ENCODE measurements around the gene RAP1GDS1.
"Not testable (repeated sequence)": the region's sequence is repeated elsewhere in the genome, so short reads cannot be mapped to it uniquely, and the experiment has no call there.

Gene RAP1GDS1

DNA sequence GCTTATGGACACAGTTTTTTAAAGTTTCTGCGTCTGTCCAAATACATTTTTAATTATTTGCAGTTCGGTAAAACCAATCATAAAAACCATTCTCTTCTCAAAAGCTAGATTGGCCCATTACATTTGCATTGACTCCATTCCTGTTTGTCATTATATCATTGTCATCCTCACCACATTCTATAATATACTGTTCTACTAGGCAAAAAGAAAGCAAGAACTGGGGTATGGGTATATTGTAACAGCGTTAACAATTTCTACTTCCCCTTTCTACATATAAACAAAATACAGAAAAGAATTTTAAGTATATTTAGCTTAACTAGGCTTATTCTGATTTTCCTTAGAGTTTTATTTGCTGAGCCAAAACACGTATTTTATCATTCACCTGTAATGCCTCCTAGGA is 91.8 kb downstream of the RAP1GDS1 start:
- DNase-seq (ENCODE audit: low spot score) = no peak

DNA sequence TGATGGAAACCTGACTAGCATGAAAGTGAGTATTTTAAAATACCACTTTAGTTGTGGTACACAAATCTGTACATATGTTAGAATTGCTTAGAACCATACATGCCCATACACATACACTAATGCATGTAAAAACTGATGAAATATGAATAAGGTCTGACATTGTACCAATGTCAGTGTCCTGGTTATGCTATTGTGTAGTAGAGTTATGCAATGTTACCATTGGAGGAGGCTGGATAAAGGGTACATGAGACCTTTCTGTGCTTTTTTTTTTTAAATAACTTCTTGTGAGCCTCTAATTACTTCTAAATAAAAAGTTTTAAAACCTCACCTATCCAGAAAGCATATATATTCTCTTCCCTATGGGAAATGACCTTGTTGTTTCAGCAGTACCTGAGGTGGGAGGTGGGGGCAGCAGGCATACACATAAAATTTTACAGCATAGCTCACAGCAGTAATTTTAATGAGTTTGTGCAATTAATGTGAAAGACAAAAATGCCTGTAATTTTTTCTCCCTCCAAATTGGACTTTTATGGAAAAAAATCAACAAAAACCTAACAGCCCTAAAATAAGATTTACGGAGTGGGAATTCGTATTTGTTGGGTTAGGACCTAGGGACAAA is 97.6 kb downstream of the RAP1GDS1 start:
- DNase-seq (ENCODE audit: low spot score) = no peak

DNA sequence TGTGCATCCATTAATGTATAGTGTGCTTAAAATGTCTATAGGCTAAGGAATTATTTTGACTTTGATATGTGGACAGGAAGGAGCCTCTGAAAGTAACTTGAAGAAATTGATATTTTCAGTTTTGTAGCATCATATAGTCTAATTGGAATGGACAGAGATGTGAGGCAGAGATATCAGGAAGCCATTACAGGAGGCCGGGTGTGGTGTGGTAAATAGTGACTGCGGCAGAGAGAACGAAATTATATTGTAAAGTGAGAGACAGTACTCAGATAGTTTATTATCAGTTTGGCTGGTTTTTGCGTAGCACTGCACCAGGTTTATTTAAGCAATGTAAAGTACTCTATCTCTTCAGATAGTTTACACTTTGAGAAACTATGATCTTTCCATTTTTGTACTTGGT is 98.5 kb downstream of the RAP1GDS1 start:
- DNase-seq (ENCODE audit: low spot score) = no peak

DNA sequence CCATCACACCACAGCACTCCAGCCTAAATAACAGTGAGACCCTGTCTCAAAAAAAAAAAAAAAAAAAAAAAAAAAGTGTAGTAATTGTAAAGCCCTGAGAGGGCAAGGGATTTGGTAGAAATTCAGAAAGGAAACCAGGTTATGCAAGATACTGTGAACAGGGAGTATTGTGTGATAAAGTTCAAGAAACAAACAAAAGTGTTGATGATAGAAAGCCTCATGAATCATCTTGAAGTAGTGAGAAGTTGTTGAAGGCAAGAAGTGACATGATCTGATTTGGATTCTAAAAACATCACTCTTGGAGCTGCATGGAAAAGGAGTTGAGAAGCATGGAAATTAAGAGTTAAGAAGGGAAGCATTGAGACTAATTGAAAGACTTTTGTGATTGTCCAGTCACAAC is 102.2 kb downstream of the RAP1GDS1 start:
- no peak for DNase-seq (ENCODE audit: low spot score)

DNA sequence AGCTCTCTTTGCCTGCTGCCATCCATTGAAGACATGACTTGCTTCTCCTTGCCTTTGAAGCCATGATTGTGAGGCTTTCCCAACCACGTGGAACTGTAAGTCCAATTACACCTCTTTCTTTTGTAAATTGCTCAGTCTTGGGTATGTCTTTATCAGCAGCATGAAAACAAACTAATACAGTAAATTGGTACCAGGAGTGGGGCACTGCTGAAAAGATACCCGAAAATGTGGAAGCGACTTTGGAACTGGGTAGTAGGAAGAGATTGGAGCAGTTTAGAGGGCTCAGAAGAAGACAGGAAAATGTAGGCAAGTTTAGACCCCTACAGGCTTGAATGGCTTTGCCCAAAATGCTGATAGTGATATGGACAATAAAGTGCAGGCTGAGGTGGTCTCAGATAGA is 105.1 kb downstream of the RAP1GDS1 start:
- not testable (repeated sequence) for DNase-seq (ENCODE audit: low spot score)

DNA sequence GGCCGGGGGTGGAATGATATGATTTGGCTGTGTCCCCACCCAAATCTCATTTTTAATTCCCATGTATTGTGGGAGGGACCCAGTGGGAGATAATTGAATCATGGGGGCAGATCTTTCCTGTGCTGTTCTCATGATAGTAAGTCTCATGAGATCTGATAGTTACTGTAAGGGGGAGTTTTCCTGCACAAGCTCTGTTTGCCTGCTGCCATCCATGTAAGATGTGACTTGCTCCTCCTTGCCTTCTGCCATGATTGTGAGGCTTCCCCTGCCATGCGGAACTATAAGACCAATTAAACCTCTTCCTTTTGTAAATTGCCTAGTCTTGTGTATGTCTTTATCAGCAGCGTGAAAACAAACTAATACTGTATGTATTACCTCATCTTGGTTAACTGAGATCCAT is 106.8 kb downstream of the RAP1GDS1 start:
- not testable (repeated sequence) for DNase-seq (ENCODE audit: low spot score)

DNA sequence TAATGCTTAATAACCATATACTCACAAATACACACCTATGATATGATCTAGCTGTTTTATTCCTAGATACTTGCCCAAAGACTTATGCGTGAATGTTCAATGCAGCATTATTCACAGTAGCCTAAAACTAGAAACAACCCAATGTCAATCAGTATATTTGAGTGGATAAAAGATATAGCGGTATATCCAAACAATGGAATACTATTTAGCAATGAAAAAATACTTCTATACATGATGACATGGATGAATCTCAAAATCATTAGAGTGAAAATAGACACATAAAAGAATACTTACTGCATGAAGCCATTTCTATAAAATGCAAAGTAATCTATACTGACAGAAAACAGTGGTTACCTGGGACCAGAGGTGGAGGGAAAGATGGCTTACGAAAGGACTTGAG is 108.1 kb downstream of the RAP1GDS1 start:
- no peak for DNase-seq (ENCODE audit: low spot score)

DNA sequence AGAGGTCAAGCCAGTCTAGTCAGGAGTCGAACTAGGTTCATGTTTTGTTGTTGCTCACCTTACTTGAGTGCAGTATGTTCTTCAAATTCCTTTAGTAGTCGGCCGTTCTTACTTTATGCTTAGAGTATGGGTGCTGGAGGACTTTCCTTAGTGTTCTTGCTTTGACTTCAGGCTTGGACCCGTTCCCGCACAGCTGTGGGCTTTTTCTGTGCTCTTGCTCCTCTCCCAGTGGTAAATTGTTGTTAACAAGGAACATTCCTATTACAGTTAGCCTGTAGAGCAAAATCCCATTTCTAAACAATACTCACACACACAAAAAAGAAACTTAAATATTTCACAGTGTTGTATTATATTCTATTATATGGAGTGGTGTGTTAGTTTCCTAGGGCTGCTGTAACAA is 113.5 kb downstream of the RAP1GDS1 start:
- DNase-seq (ENCODE audit: low spot score) = no peak

DNA sequence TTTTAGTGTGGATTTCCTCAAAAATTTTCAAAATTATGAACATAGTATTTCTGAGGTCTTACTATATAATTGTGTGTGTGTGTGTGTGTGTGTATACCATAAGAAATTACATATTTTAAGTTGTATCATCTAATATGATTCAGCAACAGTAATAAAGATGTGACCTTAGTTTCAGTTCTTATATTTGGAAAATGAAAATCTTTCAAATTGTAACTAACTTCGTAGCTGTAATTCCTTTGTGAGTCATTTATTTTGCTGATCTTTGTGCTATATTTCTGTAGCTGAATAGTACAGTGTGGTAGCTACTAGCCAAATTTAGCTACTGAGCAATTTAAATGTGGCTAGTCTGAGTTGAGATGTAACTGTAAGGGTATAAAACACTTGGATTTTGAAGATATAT is 116.4 kb downstream of the RAP1GDS1 start:
- DNase-seq (ENCODE audit: low spot score) = no peak

DNA sequence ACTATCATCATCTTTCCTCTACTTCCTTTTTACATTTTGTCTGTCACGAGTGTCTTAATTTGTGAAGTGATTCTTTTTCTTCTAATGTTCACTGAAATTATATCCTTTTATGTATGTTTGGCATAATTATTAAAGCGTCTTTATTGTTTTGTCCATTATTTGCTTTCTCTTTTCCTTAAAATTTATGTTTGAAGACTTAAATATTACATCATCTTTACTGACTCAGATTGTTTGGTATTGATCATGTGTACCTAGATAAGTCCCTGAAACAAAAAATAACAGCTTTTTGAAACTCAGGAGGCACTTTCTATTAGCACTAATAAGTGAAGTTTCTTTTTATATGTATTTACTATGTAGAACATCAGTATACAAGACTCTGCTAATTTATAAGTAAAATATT is 120.1 kb downstream of the RAP1GDS1 start:
- no peak for DNase-seq (ENCODE audit: low spot score)

DNA sequence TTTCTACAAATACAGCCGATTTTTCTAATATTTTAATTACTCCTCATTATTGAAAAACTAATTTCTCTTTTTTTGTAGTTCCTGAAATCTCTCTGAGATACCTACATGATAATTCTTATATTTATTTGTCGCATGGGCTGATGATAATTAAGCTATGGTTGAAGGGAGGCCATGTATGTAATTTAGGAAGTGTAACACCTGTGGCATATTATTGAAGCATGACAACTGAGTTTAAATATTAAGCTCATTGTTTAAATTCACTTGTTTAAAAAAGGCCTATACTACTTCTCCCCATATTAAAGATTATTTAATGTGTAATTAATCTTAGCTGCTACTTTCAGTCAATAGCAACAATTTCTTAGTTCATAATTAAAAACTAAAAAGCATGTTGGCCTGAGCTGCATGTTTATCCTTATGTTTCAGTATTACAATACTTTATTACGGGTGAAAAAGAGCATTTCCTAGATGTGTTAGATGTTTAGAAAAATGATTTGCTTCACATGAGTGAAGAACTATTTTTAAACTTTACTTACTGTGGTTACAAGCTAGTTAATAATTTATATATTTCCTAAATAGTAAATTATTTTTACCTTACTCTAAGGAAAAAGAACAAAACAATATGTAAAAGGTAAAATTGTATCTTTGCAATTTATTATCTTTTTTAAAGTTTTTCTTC is 122.4 kb downstream of the RAP1GDS1 start:
- no peak for DNase-seq (ENCODE audit: low spot score)

DNA sequence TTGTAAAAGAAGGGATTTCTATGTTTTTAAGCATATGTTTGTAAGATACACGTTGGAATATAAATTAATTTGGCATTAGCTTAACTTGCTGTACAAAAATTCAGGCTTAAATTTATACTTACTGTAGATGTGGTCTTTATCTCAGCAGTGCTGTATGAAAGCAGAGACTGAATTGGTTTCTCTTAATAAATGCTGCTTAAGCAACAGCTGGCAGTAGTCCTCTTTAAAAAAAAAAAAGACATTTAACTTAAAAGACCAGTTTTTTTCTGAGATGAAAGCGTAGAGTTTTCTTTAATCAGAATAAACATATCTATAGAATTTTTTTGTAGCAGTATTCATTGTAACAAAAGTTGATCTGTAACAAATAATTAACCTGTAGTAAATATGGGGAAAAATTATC is 124.6 kb downstream of the RAP1GDS1 start:
- no peak for DNase-seq (ENCODE audit: low spot score)

DNA sequence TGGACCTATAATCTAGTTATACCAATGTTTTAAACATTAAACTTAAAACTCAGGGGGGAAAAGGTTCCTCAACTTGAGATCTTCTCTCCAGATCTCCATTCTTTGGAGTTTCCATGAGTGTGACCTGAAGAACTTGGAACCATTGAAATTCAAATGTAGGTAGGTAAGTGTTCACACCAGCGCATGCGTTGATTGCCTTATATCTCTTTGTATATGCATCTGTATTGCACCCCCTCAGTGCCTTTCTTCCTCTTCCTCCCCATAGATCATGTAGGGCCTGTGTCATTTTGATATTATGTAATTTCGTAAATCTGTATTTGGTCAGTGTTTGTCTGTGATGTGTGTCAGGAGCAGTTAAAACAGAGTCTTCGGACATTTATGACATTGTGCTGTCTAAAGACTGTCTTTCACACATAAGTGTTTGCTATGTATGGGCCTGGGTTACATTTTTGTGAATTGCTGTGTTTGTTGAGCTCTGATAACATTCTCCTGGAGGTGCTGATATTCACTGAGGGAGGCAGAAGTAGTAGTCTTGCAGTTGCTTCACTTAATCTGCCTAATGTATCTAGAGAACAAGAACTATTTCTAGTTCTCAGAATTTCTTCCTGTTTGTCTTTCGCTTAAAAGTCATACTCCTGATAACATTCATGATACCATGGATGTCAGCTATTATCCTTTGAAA is 126.3 kb downstream of the RAP1GDS1 start:
- DNase-seq (ENCODE audit: low spot score) = no peak

DNA sequence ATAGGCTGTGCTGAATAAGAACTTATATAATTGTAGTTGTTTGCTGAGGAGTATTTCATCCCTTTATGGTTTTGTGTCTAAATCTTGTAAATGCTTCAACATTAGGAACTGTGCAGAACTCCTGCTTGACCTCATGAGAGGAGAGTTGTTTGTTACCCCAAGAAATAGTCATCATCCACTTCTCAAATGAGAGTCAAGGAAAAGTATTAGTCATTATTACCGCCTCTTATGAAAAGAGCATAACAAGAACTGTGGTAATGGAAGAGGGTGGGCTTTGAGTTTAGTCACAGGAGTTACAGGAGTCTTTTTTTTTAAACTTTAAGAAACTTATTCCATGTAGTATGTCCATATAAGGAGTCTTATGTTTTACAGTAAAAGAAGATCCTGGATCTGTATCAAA is 132.9 kb downstream of the RAP1GDS1 start:
- DNase-seq (ENCODE audit: low spot score) = no peak

DNA sequence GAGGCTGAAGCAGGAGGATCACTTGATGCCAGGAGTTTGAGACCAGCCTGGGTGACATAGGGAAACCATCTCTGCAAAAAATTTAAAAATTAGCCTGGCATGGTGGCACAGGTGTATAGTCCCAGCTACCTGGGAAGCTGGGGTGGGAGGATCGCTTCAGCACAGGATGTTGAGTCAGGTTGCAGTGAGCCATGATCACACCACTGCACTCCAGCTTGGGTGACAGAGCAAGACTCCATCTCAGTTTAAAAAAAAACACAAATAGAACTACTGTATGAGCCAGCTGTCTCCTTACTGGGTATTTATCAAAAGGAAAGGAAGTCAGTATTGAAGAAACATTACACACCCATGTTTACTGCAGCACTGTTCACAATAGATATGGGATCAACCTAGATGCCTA is 138.7 kb downstream of the RAP1GDS1 start:
- DNase-seq (ENCODE audit: low spot score) = no peak

DNA sequence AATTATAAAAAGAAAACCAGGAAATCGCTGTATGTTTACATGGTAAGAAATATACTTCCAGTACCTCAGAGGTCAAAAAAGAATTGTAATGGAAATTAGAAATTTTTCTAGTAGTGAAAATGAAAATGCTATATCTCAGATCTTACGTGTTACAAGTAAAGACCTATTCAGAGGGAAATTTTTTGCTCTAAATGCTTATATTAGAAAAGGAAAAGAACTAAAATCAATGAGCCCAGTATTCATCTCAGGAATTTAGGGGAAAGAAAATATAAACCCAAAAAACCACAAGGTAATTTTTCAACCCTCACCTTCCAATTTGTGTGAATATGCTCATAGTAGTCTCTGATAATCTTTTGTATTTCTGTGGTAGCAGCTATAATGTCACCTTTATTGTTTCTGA is 145.6 kb downstream of the RAP1GDS1 start:
- no peak for DNase-seq (ENCODE audit: low spot score)

DNA sequence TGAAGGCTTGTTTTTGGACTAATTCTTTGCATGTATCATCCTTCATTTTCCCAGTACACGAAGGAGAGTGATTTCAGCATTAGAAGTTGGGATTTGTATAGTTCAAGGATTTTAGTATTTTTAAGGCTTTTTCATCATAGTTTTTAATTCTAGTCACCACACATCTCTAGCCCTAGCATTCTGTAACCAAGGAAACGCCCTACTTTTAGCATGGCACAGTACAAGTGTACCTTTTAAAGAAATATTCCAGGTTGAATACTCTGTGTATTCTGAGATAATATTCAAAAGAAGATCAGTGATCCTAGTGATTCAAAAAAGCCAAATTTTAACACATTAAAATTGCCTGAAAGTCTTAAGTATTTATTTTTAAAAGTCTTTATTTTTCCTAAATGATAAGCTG is 150.5 kb downstream of the RAP1GDS1 start:
- no peak for DNase-seq (ENCODE audit: low spot score)

DNA sequence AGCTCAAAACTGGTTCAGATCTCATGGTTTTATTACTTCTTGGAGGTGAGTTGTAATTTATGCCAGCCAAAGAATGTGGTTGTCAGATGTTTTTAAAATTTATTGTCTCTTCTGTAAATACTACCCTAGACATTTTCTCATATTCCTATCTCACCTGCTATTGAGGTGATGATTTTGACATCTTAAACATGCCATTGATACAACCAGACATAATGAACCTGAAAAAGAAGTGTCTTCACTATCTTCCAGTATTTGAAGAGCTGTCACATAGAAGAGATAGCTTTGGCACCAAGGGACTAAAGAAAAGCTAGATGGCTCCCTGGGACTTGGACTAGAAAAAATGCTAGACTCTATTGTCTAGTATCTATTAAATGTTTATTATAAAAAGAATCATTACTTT is 155.7 kb downstream of the RAP1GDS1 start:
- DNase-seq (ENCODE audit: low spot score) = no peak

DNA sequence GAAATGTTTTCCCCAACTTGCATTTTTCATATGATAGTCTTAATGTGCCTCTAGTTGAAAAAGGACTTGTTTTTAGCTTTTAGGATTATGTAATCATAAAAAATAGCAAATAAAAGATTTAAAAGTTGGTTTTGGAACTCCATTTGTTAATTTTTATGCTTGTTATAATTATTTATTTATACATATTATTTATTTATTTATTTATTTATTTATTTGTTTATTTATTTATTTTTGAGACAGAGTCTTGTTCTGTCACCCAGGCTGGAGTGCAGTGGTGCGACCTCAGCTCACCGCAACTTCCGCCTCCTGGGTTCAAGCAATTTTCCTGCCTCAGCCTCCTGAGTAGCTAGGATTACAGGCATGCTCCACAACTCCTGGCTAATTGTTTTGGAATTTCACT is 159.0 kb downstream of the RAP1GDS1 start:
- not testable (repeated sequence) for DNase-seq (ENCODE audit: low spot score)

DNA sequence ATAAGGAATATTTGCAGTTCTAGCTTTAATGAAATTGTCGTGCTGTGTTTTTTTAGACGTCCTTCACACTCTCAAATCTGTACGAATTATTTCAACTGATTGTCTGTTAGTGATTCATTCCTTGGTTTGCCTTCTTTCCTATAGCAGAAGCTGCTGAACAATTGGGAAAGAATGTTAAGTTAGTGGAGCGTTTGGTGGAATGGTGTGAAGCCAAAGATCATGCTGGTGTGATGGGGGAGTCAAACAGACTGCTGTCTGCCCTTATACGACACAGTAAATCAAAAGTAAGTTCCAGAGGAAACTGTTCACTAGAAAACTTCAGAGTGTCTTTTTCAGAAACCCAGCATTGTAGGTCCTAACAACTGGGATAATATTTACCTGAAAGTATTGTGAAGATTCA is 159.9 kb downstream of the RAP1GDS1 start:
- DNase-seq (ENCODE audit: low spot score) = no peak

DNA sequence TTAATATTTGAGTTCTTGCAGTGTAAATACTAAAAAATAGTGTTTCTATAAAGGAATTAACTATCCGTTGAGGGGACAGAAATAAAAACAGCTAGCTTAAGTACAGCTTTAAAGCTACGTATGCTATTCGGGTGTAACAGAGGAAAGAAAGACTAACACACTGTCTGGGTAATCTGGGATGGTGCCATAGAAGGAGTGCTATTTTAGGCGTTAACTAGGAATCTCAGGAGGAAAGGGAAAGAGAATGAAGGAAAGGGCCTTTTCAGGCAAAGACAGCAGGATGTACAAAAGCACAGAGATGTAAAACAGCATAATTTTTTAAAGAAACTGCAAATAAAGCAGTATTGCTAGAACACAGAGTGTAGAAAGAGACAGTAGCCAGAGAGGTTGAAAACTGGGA is 161.8 kb downstream of the RAP1GDS1 start:
- DNase-seq (ENCODE audit: low spot score) = no peak

DNA sequence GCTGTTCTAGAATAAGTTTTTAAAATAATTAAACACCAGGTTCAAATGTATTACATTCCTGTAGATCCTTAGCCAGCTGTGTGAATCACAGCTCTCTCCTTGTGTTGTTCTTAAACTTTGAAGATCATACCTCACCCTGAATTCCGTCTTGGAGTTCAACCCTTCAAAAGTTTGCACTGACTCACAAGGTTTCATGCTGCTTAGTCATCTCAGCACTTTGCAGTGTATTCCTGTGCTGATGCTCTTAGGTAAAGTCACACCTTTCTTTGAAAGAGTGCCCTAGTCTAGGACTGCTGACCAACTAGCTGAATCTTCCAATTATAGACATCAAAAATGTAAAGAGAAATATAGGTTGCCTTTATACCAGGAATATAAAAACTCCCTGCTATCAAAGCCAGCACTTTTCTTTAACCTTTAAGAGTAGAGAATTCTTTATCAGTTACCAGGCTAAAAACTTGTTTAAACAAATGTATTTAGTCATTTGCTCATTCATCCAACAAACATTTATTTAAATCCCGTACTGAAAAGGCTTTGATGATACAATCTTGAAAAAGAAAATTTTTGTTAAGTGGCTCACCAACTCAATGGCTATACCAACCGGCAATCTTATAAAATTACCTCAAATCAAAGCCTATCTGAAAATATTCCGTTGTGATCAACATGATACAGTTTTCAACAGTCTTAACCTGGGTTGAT is 169.7 kb downstream of the RAP1GDS1 start:
- DNase-seq (ENCODE audit: low spot score) = no peak

DNA sequence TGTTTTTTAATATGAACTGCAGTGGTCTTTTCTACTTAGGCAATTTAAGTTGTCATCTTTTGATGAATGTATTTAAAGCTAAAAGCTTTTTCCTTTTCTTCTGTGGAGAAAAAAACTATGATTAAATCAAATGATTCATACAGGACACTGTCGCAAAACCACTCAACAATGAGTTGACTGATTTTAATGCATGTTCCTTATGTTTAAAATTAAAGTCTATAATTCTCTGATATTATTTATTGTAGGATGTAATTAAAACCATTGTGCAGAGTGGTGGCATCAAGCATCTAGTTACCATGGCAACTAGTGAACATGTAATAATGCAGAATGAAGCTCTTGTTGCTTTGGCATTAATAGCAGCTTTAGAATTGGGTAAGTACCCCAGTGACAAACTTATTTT is 172.5 kb downstream of the RAP1GDS1 start:
- no peak for DNase-seq (ENCODE audit: low spot score)

Measured in CD4-positive, alpha-beta T cell treated with Interleukin-6 at 100 ng/mL for 8 hours (primary cell).